ENCODE data around the gene LRRC56. TPM values are rescaled to one million over a fixed set of nuclear protein-coding genes. Genes with fewer than 3 reads are reported as not detected.
A peak's percentile ranks its signal among the peaks of the same experiment; 100 is the strongest.

The LRRC56 gene
- total and polyA plus RNA-seq, 9 of the 15 experiments (the other 6 are each of a cell fraction or from before 2014, with no cell fraction given), result 0.03 to 4.5 (median 1.0) TPM; not detected in 1

GRCh38 chr11:507727-508515 is 29.4 kb upstream of the LRRC56 start:
- Histone ChIP-seq H3K79me2 (ENCODE audit: control insufficient read depth, insufficient read depth, low read length) (peaks cover 50% of the 10 kb centered on the region), H4K20me1 (replicated peaks; ENCODE audit: control insufficient read depth, insufficient read depth, low read length) (no peaks in the 10 kb centered on the region), H3K27me3 (ENCODE audit: control insufficient read depth in 2 of 2, insufficient read depth in 2 of 2, low read length in 2 of 2) (no peaks in the 10 kb centered on the region), H3K9me3 (replicated peaks; ENCODE audit: control insufficient read depth, insufficient read depth, low read depth, low read length) (no peaks in the 10 kb centered on the region), H3K36me3 (ENCODE audit: control insufficient read depth, insufficient read depth, low read length) (peaks cover 32% of the 10 kb centered on the region; the same call in 2 of the 3 replicates), H3K9me1 (ENCODE audit: control insufficient read depth, insufficient read depth, low read length) (no peaks in the 10 kb centered on the region), H3K4me1 (replicated peaks in 1 of 2; ENCODE audit: control insufficient read depth in 2 of 2, insufficient read depth in 2 of 2, low read length in 2 of 2) (peaks cover 11 to 43% of the 10 kb centered on the region in 2 experiments), H3K27ac (ENCODE audit: extremely low read depth, low read depth, low read length) (peak overlapping the region; percentile 74), H3K9ac (ENCODE audit: insufficient read depth in 1 of 2, low read depth in 2 of 2, low read length in 2 of 2) (peak overlapping the region; percentile 79 to 97), H3K4me3 (peak overlapping the region; percentile 93), H3K4me2 (ENCODE audit: insufficient read depth, low read length) (peak overlapping the region; percentile 76), H2AFZ (ENCODE audit: low read depth, low read length) (peak overlapping the region; percentile 60)
- POLR2A ChIA-PET, result interaction anchor here (0.6 to 1.9 kb wide), 3 partner anchors 15 to 111 kb away, joined by 3 to 10 read pairs (median 3); no protein-coding TSS in a partner anchor
- WGBS (ENCODE audit: insufficient coverage, low coverage, missing lambda C conversion rate), result 39% methylated on average over 38 of the region's 45 CpGs
- CTCF ChIA-PET (ENCODE audit: low intra/inter-chr PET ratio), result no interaction called here
- in situ Hi-C loops (cut with MboI) (no loop called here), intact Hi-C loops (cut with micrococcal nuclease) (loop anchor here (2.0 kb wide), 1 partner anchor 59 kb away; no protein-coding TSS in a partner anchor)
- FAIRE-seq (no peak), DNase-seq (ENCODE audit: extremely low read depth in 1 of 4, low spot score in 3 of 4) (no peak), ATAC-seq (no peak)
- BruUV-seq (replicated peaks), result no TSS peak
- TF ChIP-seq ZBTB33 (CRISPR knock-in tag; IDR thresholded peaks at IDR 0.05) (peak; percentile 35; the same call in 1 of the 2 replicates), U2AF1 (optimal IDR thresholded peaks at IDR 0.05; ENCODE audit: low read depth, low read length) (peak; percentile 84), CREB5 (CRISPR knock-in tag; IDR thresholded peaks at IDR 0.05) (no peak), E2F6 (IDR thresholded peaks at IDR 0.05; ENCODE audit: borderline replicate concordance in 1 of 2, extremely low read depth in 1 of 2, insufficient read depth in 1 of 2, insufficient read length in 1 of 2, low read depth in 1 of 2, low read length in 1 of 2, poor library complexity in 1 of 2, severe bottlenecking in 1 of 2) (peak in 1 of 2 experiments; percentile 3), ZNF23 (CRISPR knock-in tag; IDR thresholded peaks at IDR 0.05) (no peak), ZNF143 (CRISPR knock-in tag; IDR thresholded peaks at IDR 0.05) (no peak), KHSRP (IDR thresholded peaks at IDR 0.05) (no peak), PHB (CRISPR knock-in tag; IDR thresholded peaks at IDR 0.05) (0 out of 2 replicates have a peak, but pooled peaks have one; percentile 62), MAX (CRISPR knock-in tag; IDR thresholded peaks at IDR 0.05) (0 out of 2 replicates have a peak, but pooled peaks have one; percentile 51), L3MBTL2 (IDR thresholded peaks at IDR 0.05) (peak; percentile 47; the same call in 1 of the 2 replicates), ZNF518B (CRISPR knock-in tag; IDR thresholded peaks at IDR 0.05) (no peak)
